Measurements from ENCODE around the gene FADS2.
A peak's percentile ranks its signal among the peaks of the same experiment; 100 is the strongest.

Gene FADS2

DNA sequence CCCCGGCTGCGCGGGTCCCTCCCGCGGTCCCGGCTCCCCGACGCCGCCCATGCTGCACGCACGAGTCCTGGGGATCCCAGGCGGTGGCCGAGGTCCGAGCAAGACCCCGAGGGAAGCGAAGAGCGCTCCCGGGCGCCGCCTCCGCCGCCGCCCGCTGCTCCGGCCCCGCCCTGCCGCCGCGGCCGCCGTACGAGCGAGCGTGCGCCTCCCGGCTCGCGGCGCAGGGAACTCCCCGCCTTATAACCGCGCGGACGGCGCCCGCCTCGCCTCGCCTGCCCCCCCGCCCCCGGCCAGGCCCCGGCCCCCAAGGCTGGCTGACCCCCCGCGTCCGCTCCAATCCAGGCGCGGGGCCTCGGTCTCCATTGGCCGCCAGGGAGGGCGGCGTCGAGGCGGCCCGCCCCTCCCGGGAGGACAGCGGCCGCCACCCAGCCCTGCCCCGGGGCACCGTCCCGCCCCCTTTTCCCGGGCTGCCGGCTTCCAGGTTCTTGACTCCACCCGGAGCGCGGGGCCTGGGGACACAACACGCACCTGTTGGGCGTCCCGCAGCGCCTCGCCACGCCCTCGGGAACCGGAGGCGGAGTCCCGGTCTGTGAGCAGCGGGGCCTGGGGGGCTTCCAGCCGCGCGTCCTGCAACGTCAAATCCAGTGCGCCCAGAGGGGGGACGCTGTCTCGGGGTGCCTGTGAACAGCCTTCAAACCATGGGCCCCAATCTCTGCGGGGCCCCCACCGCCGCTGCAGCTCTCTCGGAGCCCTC lies 63.4 kb downstream of the FADS2 start, which contains the start of gene FADS3:
FADS3 (minus strand) TSS at position 215 of the 754 bp plus-strand sequence; CDS start at position 51, 164 bp downstream.
- DNase-seq = peak; percentile 59 to 67

DNA sequence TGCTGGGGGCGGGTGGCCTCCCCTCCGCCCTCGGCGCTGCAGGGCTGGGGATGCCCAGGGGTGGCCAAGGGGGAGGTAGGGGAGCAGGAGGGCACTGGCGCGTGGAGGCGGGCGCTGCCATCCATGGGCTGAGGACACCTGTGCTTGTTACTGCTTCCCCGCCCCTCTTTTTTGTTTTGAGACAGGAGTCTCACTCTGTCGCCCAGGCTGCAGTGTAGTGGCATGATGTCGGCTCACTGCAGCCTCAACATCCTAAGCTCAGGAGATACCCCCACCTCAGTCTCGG lies 63.9 kb downstream of the FADS2 start:
- no peak for DNase-seq

DNA sequence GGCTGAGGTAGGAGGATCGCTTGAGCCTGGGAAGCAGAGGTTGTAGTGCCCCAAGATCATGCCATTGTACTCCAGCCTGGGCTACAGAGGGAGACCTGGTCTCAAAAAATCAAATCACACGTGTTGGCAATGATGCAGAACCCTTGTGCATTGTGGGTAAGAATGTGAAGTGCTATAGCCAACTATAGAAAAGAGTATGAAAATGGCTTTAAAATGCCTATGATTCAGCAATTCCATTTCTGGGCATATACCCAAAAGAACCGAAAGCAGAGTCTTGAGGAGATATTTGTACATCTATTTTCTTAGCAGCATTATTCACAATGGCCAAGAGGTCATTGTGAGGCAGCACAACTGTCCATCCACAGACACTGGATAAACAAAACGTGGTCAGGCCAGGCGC lies 65.9 kb downstream of the FADS2 start:
- no peak for DNase-seq

DNA sequence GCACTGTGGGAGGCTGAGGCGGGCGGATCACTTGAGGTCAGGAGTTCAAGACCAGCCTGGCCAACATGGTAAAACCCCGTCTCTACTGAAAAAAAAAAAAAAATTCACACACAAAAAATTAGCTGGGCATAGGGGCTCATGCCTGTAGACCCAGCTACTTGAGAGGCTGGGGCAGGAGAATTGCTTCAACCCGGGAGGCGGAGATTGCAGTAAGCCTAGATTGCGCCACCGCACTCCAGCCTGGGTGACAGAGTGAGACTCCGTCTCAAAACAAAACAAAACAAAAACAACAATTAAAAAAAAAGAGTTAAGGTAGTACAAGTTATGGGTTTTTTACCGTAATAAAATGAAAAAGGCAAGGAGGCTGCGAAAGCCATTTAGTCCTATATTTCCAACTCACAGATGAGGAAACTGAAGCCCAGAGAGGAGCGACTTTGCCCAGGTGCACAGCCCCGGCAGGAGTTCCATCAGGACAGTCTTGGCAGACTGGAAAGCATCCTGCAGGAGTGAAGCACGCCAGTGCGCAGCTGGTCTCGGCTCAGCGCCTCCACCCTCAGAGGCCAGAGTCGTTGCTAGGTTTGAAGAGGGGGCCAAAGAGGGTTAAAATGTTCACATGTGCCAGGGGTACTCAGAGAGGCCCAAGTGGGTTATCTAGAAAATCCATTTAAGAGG lies 67.1 kb downstream of the FADS2 start:
- DNase-seq = no peak

DNA sequence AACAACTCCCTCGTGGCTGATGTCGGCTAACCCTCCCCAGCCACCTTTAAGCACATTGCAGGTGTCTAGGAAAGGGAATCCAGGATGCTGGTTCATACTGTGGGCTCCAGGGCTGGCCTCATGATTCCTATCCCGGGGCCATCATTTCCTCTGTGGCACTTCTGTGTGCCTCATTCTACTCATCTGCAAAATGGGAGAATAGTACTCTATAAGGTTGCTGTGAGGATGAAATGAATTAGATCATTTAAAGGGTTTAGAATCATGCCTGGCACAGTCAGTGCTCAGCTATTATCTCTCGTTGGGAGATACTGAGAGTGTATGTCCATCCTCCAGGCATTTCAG lies 67.6 kb downstream of the FADS2 start:
- DNase-seq = no peak

DNA sequence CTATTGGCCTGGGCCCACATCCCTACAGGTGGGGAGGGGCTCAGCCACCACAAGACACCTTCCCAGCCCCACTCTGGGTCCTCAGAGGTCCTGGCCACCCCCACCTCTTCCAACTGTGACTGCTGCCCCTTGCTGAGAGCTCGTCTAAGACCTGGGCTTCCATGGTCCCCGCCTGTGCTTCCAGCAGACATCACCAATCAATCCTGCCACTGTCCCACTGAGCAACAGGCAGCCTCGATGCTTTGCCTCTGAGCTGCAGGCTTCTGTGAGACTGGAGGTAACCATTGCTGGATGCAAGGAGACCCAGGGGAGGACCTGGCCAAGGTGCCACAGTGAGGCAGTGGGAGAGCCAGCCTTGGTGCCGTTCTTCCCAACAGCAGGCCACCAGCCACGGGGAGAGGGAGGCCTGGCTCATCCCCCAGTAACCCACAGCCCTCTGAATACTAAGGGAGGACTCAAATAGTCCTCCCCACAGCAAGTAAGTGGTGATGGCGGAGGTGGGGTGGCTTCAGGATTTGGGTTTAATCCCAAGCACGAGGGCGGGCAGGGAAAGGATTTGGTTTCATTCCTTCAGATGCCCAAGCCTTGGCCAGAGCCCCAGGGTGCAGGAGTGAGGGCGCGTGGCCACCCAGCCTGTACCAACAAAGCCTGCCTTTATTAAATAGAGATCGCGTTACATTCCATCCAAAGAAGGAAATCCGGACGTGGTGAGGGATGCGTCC lies 68.7 kb downstream of the FADS2 start:
- DNase-seq = no peak

DNA sequence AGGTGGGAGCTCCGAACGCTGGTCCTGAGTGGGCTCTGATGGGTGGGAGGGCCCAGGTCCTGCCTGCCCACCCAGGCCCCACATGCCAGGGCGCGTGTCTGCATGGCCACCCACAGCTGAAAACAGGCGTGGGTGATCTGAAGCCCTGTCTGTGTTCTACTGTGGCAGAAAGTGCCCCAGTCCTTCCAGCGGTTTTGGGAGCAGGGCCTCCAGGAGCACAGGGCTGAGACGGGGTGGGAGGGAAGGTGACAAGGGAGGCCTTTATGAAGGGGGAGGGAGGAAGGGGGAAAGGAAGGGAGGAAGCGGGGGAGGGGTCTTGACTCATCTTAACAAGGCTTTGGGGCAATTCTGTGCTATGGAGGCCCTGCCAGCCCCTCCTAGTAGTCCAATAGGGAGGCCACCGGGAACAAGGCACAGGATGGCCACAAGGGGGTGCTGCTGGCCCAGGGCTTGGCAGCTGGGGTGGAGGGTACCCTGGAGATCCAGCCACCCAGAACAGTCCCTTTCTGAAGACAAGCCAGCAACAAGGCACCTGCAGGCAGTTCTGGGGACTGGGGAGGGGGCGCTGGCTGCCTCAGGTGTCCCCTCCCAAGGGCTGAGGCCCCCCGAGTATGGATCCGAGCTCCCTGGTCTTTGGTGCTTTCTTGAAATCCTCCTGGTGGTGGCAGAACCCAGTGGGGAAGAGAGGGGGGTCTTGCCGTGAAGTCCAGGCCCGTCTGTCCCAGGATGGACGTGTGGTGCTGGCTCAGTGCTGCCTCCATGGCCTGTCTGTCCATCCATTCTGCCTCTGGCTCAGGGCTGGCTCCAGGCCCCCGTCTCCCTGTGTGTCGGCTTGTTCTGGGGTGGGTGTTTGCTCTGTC lies 69.5 kb downstream of the FADS2 start:
- DNase-seq = peak; percentile 87

DNA sequence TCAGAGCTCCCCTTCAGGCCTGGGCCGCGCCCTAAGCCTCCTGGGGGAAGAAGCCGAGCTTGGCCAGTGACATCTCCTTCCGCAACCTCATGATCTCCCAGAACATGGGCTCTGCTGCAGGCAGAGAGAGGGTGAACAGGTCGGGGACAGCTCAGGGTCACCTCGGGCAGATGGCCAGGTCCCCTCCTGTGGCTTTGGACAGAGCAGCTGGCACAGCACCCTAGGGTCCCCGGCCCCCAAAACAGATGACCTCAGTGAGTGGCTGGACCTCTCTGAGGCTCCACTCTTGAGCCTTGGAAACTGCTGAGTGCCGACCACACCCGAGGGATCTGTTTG lies 70.1 kb downstream of the FADS2 start:
- no peak for DNase-seq

DNA sequence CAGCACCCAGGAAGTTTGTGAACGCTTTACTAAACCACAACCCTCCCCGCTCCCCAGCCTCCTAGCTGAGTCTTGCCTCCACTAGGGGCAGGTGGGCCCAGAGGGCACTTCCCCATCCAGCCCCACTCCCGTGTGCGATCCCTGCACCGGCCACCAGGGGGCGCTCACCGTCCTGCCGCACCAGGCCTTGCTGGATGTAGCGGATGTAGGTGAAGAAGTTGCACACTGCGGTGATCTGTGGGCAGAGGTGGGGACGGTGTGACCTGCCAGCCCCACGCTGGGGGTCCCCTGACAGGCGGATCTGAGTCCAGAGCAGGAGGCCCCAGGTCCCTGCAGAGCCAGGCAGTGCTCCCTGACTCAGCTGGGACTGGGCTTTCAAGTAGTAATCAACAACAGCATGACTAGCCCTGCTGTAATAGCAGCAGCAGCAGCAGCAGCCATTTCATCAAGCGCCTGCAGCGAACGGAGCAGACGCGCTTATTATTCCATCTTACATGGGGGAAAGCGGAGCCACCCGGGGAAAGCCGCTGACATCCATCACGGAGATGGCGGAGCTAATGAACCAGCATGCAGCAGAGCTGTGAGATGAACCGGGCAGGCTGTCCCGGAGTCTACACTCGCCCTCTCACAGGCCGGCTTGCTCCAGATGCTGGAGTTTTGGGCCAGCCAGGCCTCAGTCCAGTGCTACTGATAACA lies 71.2 kb downstream of the FADS2 start:
- DNase-seq = peak; percentile 97 to 98

DNA sequence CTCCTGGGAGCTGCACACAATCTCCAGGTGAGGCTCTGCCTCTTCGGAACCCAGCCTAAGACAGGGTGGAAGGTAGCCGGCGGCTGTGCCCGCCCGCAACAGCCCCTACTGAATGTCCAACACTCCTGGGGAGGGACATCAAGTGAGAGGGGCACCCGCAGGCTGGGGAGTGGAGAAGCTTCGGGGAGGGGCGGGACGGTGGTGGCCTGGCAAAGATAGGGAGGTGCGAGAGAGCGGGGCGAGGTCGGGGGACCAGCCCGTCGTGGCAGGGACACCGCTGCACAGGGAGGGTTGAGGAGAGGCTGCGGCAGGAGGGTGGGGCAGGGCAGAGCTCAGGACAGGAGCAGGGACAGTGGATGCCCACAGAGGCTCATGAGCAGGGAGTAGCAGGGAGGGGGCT lies 72.2 kb downstream of the FADS2 start:
- no peak for DNase-seq

DNA sequence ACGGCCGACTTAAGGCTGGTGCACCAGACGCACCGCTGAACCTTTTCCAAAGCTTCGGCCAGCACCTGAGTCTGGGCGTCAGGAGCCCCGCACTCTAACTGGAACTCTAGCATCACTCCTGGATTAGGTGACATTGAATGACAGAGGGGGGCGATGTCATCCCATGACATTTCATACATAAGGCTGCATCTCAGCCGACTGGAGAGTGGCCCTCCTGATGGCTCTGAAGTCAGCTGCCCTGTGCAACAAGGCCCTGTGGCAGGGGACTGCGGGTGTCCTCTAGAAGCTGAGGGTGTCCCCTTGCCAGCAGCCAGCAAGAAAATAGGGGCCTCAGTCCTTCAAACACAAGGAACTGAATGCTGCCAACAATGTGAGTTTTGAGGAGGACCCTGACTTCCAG lies 73.3 kb downstream of the FADS2 start:
- no peak for DNase-seq

DNA sequence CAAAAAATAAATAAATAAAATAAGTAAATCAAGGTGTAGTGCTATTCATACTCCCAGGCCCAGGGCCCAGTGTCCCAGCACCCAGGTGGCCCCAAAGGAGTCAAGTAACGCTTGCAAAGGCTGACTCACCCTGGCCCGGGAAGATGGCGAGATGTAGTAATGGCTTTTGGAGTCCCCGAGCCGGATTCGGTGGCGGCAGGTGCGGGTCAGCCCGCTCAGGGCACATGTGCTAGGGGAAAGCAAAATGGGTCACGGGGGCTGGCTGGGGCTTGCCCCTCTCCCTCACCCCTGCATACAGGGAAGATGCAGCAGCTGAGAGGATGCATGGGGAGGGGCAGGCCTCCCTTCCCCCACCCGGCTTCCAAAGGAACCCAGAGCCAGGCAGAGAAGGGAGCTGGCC lies 74.2 kb downstream of the FADS2 start:
- no peak for DNase-seq

DNA sequence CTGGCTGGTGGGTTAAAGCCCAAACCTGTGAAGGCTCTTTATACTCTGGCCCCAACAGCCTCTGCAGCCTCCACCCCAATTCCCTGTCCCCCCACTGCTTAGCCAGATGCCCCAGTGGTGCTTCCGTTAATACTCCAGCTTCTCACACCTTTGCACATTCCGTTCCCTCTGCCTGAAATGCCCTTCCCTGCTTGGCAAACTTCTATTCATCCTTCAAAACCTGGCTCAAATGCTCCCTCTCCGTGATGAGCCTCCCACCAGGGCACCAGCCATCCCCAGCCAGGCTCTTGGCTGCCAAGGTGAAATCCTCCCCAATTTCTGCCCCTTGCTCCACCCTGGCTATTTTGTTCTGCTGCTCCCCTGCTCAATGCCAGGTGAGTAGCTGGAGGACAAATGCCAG lies 75.7 kb downstream of the FADS2 start:
- no peak for DNase-seq

DNA sequence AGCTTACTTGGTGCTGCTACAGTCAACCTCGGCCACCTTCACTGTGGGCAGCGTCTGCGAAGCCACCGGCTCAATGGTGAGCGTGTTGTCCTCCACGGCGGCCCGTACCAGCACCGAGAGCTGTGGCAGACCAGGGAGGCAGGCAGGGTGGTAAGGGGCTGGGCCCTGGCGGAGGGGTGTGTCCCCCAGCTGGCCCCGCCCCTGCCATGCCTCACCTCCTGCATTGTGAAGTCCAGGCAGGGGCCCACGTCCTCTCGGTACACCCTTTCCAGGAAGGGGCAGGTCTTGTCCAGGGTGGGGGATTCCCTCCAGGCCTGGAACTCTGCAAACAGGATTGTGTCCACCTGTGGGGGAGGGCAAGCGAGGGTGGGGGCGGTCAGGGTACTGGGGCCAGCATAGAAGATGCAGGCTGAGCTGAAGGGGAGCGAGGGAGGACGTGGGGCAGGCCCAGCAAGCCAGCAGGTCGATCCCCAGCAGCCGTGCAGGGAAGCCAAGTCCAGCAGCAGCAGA lies 76.5 kb downstream of the FADS2 start:
- DNase-seq = peak in 1 of 2 experiments; percentile 41

DNA sequence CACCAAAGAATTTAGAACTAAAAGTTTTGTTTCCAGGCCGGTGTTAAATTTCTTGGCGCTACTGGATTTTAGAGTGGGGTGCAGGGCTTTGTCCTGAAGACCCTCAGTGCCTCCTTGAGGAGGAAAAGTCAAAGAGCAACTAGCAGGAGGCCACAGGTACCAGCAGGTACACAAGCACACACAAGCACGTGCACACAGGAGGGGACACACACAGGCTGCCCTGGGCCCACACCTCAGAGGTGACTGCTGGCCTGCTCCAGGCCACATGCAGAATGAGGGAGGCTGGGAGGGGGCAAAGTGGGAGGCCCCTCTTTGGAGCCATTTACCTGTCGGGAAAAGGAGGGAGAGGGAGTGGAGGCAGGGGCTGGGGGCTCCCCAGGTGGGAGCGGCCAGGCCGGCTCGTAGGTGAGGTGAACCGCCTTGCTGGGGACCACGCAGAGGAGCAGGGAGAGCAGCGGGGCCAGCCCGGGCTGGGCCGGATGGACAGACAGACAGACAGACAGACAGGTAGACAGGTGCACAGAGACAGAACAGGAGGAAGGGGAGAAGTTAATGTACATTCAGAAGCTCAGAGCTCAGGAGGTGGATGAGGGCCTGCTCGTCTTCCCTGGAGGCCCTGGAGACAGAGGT lies 77.1 kb downstream of the FADS2 start:
- DNase-seq = no peak

DNA sequence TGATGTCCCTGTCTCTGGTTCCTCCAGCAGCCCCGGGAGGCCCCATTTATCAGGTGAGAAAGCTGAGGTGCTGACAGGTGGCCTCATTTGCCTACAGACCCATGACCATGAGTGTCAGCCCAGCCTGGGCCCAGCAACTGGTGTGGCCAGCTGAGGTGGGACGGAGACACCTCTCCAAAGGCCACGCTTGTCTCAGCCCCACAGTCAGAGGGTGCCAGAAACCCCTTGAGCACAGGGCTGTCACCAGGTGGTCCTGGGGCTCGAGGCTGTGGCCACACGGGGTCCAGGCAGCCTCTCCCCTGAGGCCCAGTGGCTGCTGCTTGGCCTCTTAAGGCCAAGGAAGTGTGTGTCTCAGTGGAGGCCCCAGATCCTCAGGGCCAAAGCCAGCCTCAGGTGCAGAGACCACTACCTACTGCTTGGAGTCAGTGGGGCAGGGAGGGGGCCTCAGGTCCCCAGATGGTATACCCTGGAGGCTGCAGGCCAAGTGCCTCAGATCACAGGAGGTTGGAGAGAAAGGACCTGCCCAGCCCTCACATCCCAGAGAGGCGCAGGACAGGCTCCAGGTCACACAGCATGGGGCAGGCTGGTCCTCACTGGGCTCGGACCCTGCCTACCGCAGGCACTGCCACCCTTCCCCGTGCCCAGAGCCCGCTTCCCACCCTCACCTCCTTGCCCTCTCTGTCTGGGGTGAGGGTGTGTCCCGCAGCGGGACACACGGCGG lies 77.9 kb downstream of the FADS2 start:
- no peak for DNase-seq

DNA sequence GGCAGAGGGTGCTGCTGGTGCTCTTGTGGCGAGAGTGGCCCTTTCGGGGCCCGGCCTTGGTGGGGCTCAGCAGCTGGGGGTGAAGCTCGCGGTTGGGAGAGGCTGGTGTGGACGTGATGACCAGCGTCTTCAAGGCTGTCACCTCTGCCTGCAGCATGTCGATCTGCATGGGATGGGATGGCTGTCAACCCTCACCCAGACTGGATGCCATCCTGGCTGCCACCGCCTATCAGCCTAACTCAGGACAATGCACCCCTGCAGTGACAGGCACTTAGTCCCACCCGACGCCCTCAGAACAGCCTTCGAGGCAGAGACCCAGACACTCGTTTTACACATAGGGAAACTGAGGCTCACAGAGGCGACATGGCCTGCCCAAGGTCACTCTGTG lies 78.4 kb downstream of the FADS2 start:
- no peak for DNase-seq

DNA sequence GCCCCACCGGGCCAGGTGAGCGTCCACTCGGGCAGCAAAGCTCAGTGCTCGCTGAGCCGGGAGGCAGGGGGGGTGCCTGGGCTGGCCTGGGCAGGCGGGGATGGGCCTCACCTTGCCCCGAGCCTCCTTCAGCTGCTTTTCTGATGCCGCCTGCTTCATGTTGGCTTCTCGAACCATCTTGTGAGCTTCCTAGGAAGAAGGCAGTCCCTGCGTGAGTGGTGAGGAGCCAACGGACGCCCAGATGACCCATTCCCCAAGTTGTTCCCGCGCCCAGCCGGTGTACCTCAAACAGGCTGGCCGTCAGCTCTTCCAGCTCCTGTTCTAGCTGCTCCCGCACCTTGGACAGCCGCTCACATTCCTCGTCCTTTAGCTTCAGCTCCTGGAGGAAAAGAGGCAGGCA lies 79.2 kb downstream of the FADS2 start:
- DNase-seq = no peak

DNA sequence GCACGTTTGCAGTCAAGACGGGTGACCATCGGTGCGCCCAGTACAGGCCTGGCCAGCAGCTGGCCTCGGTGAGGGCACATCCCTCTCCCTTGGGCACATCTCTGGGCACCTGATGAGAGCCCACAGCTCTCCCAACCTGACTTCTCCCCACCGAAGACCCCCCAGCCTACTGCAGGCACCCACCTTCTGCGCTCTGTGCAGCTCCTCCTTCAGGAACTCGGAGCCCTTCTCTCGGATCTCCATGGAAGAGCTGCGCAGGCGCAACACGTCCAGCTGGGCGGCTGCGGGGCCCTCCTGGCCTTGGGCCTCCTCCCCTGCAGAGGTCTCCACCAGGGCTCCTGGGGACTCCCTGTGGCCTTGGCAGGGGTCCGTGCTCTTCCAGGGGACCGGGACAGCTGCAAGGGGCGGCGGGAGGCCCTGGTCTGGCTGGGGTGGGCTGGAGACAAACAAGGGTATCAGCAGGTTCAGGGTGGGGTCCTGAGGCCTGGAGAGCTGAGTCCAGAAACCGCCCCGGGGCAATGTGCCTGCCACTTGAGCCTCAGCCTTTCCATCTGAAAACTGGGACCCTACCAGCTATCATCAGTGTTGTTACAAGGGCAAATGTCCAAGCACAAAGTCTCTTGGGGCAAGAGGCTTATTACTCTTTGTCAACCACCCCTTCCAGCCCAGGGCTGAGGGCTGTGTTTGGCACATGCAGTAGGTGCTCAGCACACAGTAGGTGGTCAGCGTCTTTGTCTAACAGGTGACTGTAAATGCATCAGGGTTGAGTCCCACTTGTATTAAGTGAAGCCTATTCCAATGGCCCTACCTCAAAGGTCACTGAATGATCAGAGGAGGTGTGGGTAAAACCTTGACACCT lies 80.0 kb downstream of the FADS2 start:
- no peak for DNase-seq

DNA sequence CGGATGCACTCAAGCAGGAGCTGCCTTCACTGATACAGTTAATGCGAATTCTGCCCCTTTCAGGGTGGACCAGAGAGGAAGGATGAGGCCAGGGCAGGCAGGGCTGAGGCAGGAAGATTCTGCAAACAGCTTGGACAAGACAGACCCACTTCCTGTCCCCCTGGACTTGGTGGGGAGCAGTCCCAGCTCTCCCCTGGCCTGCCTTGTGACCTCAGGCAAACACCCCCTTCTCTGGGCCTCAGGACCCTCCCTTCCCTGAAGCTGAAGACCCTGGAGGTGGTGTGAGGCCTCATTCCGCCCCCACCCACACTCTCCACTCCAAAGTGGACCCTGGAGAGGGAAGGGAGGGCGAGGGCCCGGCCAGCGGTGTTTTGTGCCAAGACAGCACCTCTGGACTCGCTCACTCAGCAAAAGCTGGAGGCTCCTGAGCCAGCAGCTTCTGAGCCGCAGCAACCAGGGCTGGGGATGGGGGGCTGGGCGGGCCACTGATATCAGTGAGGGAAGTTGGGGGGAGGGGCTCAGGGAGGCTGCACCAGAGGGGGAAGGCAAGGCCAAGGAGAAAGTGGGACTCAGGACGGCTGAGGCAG lies 80.7 kb downstream of the FADS2 start:
- DNase-seq = no peak
